ENCODE measurements around the gene CCNQ. TPM values are rescaled to one million over a fixed set of nuclear protein-coding genes. Genes with fewer than 3 reads are reported as not detected.

CCNQ gene
- total and polyA plus RNA-seq, 2 donors (not counting 1 experiment from before 2014, with no cell fraction given), result 31.8 to 66.0 TPM

GRCh38 chrX:153560466-153560865 lies 38.5 kb downstream of the CCNQ start:
- no peak for ATAC-seq (ENCODE audit: low read depth)
- CTCF ChIA-PET, result no interaction called here
- intact Hi-C loops (cut with micrococcal nuclease), result no loop called here
- H3K9me3 Mint-ChIP-seq (ENCODE audit: insufficient read depth), result no peaks in the 10 kb centered on the region
- no peak overlapping the region for H3K4me2 ChIP-seq (replicated peaks; ENCODE audit: low read depth, low read length, poor library complexity, severe bottlenecking)
- H3K27me3 Mint-ChIP-seq, result no peaks in the 10 kb centered on the region
- no peaks in the 10 kb centered on the region for H3K9me3 ChIP-seq (ENCODE audit: control extremely low read depth in 1 of 3, control insufficient read depth in 2 of 3, insufficient read depth in 1 of 3, low read length in 2 of 3)
- H3K36me3 ChIP-seq (replicated peaks in 1 of 2; ENCODE audit: control extremely low read depth in 1 of 2, control insufficient read depth in 1 of 2, extremely low read depth in 1 of 2, insufficient read depth in 2 of 2, low read length in 1 of 2), result no peaks in the 10 kb centered on the region
- no peak overlapping the region for H3K4me3 Mint-ChIP-seq
- no peaks in the 10 kb centered on the region for H3K27me3 ChIP-seq (replicated peaks in 1 of 4; ENCODE audit: control extremely low read depth in 1 of 4, control insufficient read depth in 3 of 4, insufficient read depth in 4 of 4, low read length in 3 of 4)
- no peak overlapping the region for H2AFZ ChIP-seq (ENCODE audit: insufficient read depth, low read depth, low read length, poor library complexity, severe bottlenecking)
- H3K4me3 ChIP-seq (ENCODE audit: control extremely low read depth in 1 of 5, extremely low read depth in 1 of 5, insufficient read depth in 1 of 5, low read depth in 2 of 5, low read length in 4 of 5), result no peak overlapping the region
- H4K20me1 ChIP-seq (ENCODE audit: control insufficient read depth, insufficient read depth, low read length, poor library complexity, severe bottlenecking), result no peaks in the 10 kb centered on the region
- WGBS (ENCODE audit: insufficient coverage), result 90% methylated on average over 15 of the region's 22 CpGs
- no peak overlapping the region for H3K27ac Mint-ChIP-seq
- no peaks in the 10 kb centered on the region for H3K79me2 ChIP-seq (ENCODE audit: control insufficient read depth, insufficient read depth, low read length)
- no peaks in the 10 kb centered on the region for H3K4me1 ChIP-seq (ENCODE audit: control insufficient read depth in 2 of 2, insufficient read depth in 2 of 2, low read length in 2 of 2)
- TF ChIP-seq CTCF (IDR thresholded peaks at IDR 0.05) (no peak), EZH2 (IDR thresholded peaks at IDR 0.05; ENCODE audit: borderline replicate concordance, insufficient read depth, low read depth, low read length, poor library complexity, severe bottlenecking) (no peak)
- H3K27ac ChIP-seq (ENCODE audit: low read length in 2 of 2), result no peak overlapping the region
- DNase-seq, result no peak
- H3K4me1 Mint-ChIP-seq, result peaks cover 3% of the 10 kb centered on the region
- POLR2A ChIA-PET, result no interaction called here
- H3K9ac ChIP-seq (ENCODE audit: low read length), result no peak overlapping the region

- no peaks in the 10 kb centered on the region for H4K20me1 ChIP-seq (ENCODE audit: control insufficient read depth, insufficient read depth, low read length, poor library complexity, severe bottlenecking)
- H3K79me2 ChIP-seq (ENCODE audit: control insufficient read depth, insufficient read depth, low read length), result no peaks in the 10 kb centered on the region
- no peak overlapping the region for H2AFZ ChIP-seq (ENCODE audit: insufficient read depth, low read depth, low read length, poor library complexity, severe bottlenecking)
- Mint-ChIP-seq H3K27ac (no peak overlapping the region), H3K4me3 (no peak overlapping the region), H3K4me1 (peaks cover 3% of the 10 kb centered on the region), H3K9me3 (ENCODE audit: insufficient read depth) (no peaks in the 10 kb centered on the region), H3K27me3 (no peaks in the 10 kb centered on the region)
- ChIA-PET POLR2A (no interaction called here), CTCF (interaction anchor here (1.0 kb wide), 1 partner anchor 108 kb away, joined by 3 read pairs; no protein-coding TSS in a partner anchor)
- H3K27me3 ChIP-seq (replicated peaks in 1 of 4; ENCODE audit: control extremely low read depth in 1 of 4, control insufficient read depth in 3 of 4, insufficient read depth in 4 of 4, low read length in 3 of 4), result no peaks in the 10 kb centered on the region
- H3K4me1 ChIP-seq (ENCODE audit: control insufficient read depth in 2 of 2, insufficient read depth in 2 of 2, low read length in 2 of 2), result no peaks in the 10 kb centered on the region
- no peaks in the 10 kb centered on the region for H3K36me3 ChIP-seq (replicated peaks in 1 of 2; ENCODE audit: control extremely low read depth in 1 of 2, control insufficient read depth in 1 of 2, extremely low read depth in 1 of 2, insufficient read depth in 2 of 2, low read length in 1 of 2)
- TF ChIP-seq EZH2 (IDR thresholded peaks at IDR 0.05; ENCODE audit: borderline replicate concordance, insufficient read depth, low read depth, low read length, poor library complexity, severe bottlenecking) (no peak), CTCF (IDR thresholded peaks at IDR 0.05) (no peak)
- no peak overlapping the region for H3K4me3 ChIP-seq (ENCODE audit: control extremely low read depth in 1 of 5, extremely low read depth in 1 of 5, insufficient read depth in 1 of 5, low read depth in 2 of 5, low read length in 4 of 5)
- ATAC-seq (ENCODE audit: low read depth) (no peak), DNase-seq (no peak)
- no peaks in the 10 kb centered on the region for H3K9me3 ChIP-seq (ENCODE audit: control extremely low read depth in 1 of 3, control insufficient read depth in 2 of 3, insufficient read depth in 1 of 3, low read length in 2 of 3)
- intact Hi-C loops (cut with micrococcal nuclease), result no loop called here
- no peak overlapping the region for H3K4me2 ChIP-seq (replicated peaks; ENCODE audit: low read depth, low read length, poor library complexity, severe bottlenecking)
- no peak overlapping the region for H3K27ac ChIP-seq (ENCODE audit: low read length in 2 of 2)
- WGBS (ENCODE audit: insufficient coverage), result 39% methylated on average over 3 of the region's 9 CpGs
- no peak overlapping the region for H3K9ac ChIP-seq (ENCODE audit: low read length)
Measured at GRCh38 chrX:153560000-153560399, 38.9 kb downstream of the CCNQ start.
